NCI-H2196 (cell line): Measurements from ENCODE around the gene CDK9.
"Not testable (repeated sequence)": the region's sequence is repeated elsewhere in the genome, so short reads cannot be mapped to it uniquely, and the experiment has no call there.

ENCODE experiments used
- DNase-seq: peaks from one replicate; lab custom pipeline; 2025; ENCODE audit not compliant: unreplicated experiment; lab: John Stamatoyannopoulos, UW

Gene CDK9

DNA sequence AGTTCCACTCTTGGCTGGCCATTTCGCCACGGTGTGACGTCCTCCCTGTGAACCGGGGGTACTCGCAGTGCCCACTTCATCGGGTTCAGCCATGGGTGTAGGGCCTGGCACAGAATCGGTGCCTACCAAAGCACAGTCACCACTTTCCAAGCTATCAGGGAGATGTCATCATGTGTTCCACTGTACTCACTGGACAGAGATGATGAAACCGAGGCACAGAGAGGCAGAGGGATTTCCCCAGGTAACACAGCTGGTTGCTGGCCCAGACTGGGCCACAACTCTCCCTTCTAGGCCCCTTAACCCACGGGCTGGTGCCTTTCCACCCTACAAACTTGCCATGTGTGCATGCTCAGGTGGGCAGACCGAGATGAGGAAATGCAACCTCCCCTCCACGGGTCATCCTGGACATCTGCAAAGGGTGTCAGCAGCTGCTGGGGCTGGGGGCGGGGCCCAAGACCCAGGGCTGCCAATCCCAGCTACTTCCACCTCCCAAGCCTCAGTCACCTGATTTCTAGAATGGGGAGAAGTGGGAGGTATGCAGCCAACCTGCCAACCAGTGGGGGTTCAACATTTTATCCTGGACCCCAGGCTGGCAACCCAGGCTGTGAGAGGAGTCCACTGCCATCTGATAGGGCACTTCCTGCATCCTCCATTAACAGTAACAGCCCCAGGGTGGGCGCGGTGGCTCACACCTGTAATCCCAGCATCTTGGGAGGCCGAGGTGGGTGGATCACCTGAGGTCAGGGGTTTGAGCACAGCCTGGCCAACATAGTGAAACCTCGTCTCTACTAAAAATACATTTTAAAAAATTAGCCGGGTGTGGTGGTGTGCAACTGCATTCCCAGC is 6.5 kb upstream of the CDK9 start:
- no peak for DNase-seq

GRCh38 chr9:127780126-127780885 is 5.5 kb upstream of the CDK9 start:
- no peak for DNase-seq

- not testable (repeated sequence) for DNase-seq
Measured at GRCh38 chr9:127780909-127781308, 4.9 kb upstream of the CDK9 start.

DNA sequence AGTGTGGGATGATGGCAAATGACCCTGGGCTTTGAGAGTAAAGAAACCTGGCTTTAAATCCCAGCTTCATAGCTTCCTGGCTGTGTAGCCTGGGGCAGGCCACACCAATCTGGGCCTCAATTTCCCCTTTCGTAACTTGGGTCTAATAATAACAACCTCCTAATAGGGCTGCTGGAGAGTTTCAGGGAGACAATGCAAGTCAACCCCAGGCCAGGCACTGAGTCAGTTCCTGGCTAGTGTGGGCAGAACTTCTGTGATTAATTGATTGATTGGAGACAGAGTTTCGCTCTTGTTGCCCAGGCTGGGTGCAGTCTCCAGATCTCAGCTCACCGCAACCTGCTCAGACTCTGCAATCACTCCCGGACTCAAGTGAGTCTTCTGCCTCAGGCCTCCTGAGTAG is 4.0 kb upstream of the CDK9 start:
- DNase-seq = no peak

- DNase-seq = no peak
Measured at GRCh38 chr9:127783111-127784008, 2.5 kb upstream of the CDK9 start.

GRCh38 chr9:127785023-127785932 is 556 bp upstream of the CDK9 start:
- DNase-seq = peak; percentile 90

DNA sequence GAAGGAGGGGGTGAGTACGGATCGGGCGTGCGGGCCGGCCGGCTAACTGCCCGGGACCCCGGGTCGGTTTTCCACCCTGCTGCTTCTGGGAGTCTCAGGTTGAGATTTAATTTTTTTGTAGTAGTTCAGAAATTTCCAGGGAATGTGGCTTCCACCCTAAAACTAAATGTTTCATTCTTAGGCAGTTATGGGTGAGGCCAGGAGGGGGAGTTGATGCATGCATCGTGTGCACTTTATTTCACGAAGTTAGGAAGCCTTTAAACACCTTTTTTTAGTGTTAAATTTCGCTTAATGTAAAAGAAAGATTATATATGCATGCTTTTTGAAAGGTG is 905 bp downstream of the CDK9 start:
- DNase-seq = no peak

GRCh38 chr9:127788337-127789011 is 2.6 kb downstream of the CDK9 start:
- DNase-seq = no peak

DNA sequence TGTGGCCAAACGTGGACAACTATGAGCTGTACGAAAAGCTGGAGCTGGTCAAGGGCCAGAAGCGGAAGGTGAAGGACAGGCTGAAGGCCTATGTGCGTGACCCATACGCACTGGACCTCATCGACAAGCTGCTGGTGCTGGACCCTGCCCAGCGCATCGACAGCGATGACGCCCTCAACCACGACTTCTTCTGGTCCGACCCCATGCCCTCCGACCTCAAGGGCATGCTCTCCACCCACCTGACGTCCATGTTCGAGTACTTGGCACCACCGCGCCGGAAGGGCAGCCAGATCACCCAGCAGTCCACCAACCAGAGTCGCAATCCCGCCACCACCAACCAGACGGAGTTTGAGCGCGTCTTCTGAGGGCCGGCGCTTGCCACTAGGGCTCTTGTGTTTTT is 3.3 kb downstream of the CDK9 start:
- DNase-seq = no peak

DNA sequence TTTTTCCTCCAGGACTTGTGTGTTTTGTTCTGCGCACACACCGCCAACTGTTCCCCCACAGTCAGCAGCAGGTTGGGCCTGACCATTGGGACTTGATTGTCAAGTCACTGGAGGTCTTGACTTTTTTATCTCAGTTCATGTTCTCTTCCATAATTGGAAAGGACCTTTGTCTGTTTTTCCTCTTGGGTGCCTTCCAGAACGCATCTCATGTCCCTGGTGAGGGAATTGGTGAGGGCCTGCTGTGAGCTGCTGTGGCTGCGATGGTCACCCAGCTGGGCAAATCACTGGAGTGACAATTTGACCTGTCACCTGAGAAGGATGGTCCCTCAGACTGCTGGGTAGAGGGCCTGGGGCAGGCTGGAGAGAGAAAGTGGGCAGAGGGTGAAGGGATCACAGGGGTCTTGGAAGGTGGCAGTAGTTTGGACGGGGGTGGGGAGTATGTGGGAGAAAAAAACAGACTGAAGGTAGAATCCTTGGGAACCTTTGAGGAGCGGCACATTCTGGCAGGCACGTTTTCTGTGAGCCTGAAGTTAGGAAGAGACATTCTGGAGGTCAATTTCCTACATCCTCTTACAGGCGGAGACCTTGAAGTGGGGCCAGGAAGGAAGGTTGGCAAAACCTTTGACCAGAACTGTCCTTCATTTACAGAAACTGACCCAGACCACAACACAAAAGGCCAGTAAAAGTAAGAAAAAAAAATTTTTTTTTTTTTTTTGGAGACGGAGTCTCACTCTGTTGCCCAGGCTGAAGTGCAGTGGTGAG is 4.4 kb downstream of the CDK9 start:
- no peak for DNase-seq

- DNase-seq = no peak
Measured at GRCh38 chr9:127791085-127791484, 5.3 kb downstream of the CDK9 start.

DNA sequence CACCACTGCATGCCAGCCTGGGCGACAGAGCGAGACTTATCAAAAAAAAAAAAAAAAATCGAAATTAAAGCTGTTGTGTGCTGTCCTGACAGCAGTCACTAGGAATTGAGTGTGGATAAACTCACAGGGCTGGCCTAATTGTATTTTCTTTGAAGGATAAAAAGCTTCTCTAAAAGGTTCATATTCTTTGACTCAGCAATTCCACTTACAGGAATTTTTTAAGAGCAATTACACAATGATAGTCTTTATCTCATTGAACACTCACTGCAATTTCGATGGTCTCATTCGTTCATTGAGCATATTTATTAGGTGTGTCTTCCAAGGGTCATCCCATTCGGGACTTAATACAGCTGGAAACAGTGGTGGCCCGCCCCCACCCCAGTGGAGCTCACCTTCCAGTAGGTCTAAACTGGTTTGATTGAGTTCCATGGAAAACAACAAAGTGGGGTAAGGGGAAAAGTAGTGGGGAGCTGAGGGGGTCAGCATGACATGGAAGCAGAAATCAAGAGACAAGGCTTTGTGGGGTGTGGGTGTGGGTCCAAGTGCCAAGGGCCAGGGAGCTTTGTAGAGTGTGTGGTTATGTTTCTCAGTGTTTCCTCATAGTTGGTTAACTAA is 6.7 kb downstream of the CDK9 start:
- no peak for DNase-seq

DNA sequence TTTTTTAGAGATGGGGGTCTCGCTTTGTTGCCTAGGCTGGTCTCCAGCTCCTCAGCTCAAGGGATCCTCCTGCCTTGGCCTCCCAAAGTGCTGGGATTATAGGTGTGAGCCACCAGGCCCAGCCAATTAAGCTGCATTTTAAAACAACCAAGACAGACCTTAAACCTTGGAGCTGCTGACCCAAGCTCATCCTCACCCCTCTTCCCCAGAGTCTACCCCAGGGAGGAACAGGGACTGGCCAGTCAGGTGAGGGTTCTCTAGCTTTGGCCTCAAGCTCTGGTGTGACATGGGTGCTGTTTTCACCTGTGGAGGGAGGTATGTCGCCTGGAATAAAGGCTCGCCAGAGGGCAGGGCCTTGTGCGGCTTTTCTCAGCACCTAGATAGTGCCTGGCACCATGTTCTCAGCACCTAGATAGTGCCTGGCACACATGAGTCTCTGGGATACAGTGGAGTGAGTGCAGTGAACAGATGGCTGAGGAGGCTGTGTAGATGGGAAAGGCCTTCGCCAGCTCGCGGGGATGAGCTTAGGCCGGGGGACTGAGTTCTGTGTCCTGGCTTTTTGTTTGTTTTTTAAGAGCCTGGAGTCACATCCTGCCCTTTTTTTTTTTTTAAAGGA is 7.4 kb downstream of the CDK9 start:
- no peak for DNase-seq

GRCh38 chr9:127794001-127794791 is 8.4 kb downstream of the CDK9 start:
- no peak for DNase-seq

DNA sequence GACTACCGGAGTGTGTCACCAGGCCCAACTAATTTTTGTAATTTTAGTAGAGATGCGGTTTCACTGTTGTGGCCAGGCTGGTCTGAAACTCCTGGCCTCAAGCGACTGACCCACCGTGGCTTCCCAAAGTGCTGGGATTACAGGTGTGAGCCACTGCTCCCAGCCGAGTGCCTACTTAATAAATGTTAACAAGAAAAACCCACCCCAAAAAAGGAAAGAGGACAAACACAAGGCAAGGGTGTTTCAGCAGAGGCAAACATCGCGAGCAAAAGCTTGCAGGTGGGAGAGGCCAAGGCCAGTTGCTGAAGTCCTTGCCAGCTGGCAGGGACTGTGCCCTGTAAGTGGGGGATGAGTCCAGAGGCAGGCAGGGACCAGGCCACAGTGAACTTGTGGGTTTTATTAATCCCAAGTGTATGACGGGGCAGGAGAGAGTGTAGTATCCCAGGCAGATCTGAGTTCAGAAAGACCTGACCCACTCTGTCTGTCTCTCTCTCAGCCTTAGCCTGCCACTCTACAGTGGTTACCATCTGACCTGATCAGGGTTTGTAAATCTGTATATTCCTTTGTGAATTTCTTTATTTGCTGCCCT is 10.5 kb downstream of the CDK9 start:
- peak; percentile 66 for DNase-seq

DNA sequence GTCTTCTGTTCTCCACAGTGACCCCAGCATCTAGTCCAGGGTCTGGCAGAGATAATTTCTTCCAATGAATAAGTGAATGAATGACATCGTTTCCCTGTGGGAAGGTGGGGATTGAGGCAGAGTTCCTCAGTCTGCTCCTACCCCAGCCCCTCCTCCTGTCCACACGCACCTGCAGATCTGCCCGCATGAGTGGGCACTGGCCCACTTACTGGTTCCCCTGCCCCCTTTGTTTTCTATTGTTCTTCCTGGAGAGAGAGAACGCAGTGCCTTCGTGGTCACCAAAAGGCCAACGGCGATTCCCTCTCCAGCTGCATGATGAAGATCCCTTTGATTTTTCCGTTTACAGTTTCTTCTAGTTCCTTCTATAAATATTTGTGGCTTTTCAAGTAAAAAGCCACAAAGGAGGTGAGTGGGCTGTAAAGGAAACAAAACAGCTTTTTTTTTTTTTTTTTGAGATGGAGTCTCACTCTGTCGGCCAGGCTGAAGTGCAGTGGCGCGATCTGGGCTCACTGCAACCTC is 11.1 kb downstream of the CDK9 start:
- peak; percentile 29 for DNase-seq
